Activated CD4-positive, alpha-beta T cell treated with anti-CD3 and anti-CD28 coated beads for 24 hours (primary cell): Measurements from ENCODE around the gene SATB2.

Experiments
- DNase-seq, 2 donors: peaks; one replicate each; pipeline ENCODE4 v3.0.0-alpha.2; 2020; ENCODE audit warnings: low read depth in 2 of 2

Gene SATB2

GRCh38 chr2:199465988-199466691 lies 8.4 kb upstream of the SATB2 start:
- DNase-seq, result no peak

- no peak for DNase-seq
Measured at GRCh38 chr2:199465390-199465789, 7.7 kb upstream of the SATB2 start.

- DNase-seq, result no peak
Measured at GRCh38 chr2:199464606-199465352, 7.0 kb upstream of the SATB2 start.

GRCh38 chr2:199463708-199464605 lies 6.2 kb upstream of the SATB2 start:
- no peak for DNase-seq

GRCh38 chr2:199462956-199463692 lies 5.4 kb upstream of the SATB2 start:
- no peak for DNase-seq

- DNase-seq, result no peak
Measured at GRCh38 chr2:199462347-199462955, 4.7 kb upstream of the SATB2 start.

- no peak for DNase-seq
Measured at GRCh38 chr2:199461711-199462346, 4.1 kb upstream of the SATB2 start.

GRCh38 chr2:199460846-199461710 lies 3.3 kb upstream of the SATB2 start:
- DNase-seq, result no peak

GRCh38 chr2:199460101-199460671 lies 2.4 kb upstream of the SATB2 start:
- no peak for DNase-seq

- DNase-seq, result peak; percentile 57 to 69
Measured at GRCh38 chr2:199459286-199460100, 1.8 kb upstream of the SATB2 start.

- no peak for DNase-seq
Measured at GRCh38 chr2:199458806-199459285, 1.1 kb upstream of the SATB2 start.

- DNase-seq, result no peak
Measured at GRCh38 chr2:199458009-199458805, 468 bp upstream of the SATB2 start.

- DNase-seq, result no peak
Measured at GRCh38 chr2:199456383-199457146, 1.2 kb downstream of the SATB2 start.

GRCh38 chr2:199455545-199456382 lies 2.0 kb downstream of the SATB2 start:
- no peak for DNase-seq

- no peak for DNase-seq
Measured at GRCh38 chr2:199455210-199455544, 2.6 kb downstream of the SATB2 start.

GRCh38 chr2:199452991-199453379 lies 4.8 kb downstream of the SATB2 start:
- no peak for DNase-seq
